Stimulated activated CD8-positive, alpha-beta memory T cell treated with anti-CD3 and anti-CD28 coated beads, Interleukin-12 subunit alpha, Interleukin-12 subunit beta, amount 100 ng/mL, for 24 hours (primary cell): Measurements from ENCODE around the gene ACVR1.

Experiments
- DNase-seq: peaks from one replicate; pipeline ENCODE4 v3.0.0-alpha.2; 2020; ENCODE audit errors: extremely low read depth

Gene ACVR1

DNA sequence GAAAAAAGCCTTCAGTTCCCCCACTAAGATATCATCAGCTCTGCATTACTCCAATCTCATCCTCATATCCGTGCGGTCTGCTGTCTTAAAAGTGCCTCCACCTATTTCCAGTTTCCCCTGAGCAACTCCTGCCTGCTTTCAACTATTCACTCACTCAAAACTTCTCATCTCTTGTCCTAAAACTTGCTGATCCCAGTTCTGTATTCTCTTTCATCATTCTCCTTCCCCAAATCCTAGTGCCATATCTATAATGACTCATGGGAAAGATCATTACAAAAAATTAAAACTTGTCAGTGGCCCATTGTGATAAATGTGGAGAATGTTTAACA, 20.0 kb downstream of the ACVR1 start:
- DNase-seq: no peak

GRCh38 chr2:157853820-157854219, 22.3 kb downstream of the ACVR1 start:
- DNase-seq: no peak

DNA sequence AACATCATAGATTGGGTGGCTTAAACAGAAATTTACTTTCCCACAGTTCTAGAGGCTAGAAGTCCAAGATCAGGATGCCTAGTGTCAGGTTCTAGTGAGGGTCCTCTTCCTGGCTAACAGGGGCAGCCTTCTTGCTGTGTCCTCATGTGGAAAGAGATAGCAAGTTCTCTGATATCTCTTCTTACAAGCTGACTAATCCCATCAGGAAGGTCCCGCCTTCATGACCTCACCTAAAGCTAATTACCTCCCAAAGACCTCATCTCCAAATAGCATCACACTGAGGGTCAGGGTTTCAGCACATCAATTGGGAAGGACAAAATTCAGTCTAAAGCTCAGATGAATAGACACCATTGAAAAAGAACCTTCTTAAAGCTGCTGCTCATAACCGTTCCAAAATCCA, 22.9 kb downstream of the ACVR1 start:
- DNase-seq: no peak

- no peak for DNase-seq
Measured at GRCh38 chr2:157849591-157849990, 26.5 kb downstream of the ACVR1 start.

DNA sequence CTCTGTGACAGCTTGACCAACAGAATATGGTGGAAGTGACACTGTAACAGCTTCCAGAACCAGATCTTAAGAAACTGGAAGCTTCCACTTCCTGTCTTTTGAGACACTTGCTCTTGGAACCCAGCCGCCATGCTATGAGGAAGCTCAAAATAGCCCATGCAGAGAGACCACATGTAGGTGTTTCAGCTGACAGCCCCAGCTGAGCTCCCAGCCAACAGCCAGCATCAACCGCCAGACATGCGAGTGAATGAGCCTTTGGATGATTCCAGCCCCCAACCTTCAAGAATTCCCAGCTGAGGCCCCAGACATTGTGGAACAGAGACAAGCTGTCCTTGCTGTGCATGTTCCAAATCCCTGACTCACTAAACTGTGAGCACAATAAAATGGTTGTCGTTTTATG, 27.9 kb downstream of the ACVR1 start:
- no peak for DNase-seq

- DNase-seq: no peak
Measured at GRCh38 chr2:157845081-157845480, 31.0 kb downstream of the ACVR1 start.

DNA sequence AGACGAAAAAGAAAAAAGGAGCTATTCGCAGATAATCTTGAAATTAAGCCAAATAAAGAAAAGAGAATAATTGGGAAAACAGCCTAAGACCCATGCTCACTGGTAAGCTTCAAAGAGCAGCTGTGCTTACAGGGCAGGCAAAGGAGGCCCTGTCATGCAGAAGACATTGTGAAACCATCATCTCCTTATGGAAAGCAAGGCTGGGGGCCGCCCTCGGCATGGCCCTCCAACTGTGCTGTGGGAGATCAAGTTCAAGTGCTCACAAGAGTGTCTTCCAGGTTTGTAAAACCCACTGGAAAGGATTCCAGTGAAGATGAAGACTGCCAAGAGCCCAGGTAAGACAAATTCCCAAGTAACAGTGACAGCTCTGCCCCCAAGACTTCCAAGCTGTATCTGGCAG, 32.2 kb downstream of the ACVR1 start:
- DNase-seq: no peak

DNA sequence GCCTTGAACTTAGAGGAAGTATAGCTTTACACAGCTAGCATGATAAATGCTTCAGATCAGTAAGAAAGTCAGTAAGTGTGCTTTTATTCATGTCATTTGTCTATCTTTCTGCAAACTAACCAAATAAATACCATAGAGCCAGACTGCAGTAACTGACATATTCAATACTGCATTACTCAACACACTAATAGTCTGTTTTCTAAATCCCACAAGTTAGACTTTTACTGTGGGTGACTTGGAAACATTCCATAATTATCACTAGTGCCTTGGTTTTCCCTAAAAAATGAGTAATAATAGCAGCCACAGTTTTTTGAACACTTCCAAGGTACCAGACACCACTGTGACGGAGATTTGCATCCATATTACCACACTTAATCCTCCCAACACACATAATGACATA, 33.0 kb downstream of the ACVR1 start:
- DNase-seq: no peak

DNA sequence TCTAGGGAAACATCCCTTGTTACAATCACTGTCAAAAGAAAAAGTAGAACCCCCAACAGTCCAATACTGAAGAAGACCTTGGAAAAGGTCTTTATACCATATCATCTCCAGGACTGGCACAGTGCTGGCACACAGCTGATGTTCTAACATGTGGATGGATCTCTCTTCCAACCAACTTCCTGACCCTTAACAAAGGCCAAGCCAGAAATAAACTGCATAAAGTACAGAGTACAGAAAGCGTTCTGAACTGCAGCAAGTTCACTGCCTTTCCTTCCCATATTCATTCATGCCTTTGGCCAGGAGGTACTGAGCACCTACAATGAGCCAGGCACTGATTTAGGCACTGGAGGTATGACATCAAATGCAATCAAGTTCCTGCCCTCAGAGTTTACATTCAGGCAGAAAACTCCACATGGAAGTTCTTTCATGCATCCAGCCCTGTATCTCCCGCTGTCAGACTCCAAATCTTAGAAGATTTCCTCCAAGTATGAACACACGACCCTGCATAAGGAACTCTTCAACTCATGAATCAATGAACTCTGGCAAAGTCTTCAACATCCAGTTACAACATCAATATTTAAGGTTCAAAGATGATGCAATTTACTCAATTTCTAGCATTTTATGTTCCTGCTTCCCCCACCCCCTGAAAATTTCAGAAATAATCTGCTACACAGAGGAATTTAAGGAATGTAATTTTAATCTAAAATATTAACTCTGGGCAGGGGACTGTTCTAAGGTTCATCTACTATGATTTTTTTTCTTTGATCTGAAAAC, 33.8 kb downstream of the ACVR1 start:
- DNase-seq: no peak

DNA sequence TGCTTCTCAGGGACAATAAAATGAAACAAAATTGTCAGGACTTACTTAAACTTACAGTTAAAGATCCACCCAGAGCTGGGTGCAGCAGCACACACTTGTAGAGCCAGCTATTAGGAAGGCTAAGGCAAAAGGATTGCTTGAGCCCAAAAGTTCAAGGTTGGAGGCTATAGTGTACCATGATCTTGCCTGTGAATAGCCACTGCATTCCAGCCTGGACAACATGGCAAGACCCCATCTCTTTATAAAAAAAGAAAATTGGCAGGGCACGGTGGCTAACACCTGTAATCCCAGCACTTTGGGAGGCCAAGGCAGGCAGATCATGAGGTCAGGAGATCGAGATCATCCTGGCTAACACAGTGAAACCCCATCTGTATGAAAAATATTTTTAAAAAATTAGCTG, 34.6 kb downstream of the ACVR1 start:
- DNase-seq: no peak

DNA sequence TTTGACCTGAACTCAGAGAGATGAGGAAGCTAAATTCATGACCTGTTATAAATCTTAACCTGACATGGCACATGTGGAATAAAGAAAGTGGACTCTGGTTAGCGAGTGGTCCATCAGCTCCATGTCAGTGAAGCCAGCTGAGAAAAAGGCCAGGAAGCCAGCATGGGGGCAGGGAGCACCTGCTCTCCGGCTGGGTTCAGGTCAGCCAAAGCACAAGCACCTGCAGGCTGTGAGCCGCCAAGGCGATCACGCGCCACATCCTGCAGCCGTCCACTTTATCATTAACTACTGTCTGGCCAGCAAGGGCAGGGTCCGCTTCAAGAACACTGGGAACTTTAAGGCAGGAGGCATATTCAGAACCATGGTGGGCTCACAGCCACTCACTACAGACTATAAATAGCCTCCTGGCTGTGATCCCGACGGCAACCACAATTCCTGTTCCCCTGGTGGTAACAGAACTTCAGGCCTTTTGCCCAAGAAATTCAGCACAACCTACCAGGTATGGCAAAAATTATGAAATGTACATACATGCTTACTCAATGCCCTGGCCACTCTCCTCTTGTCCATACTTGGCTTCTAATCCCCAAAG, 35.5 kb downstream of the ACVR1 start:
- no peak for DNase-seq

- no peak for DNase-seq
Measured at GRCh38 chr2:157839822-157840221, 36.3 kb downstream of the ACVR1 start.

GRCh38 chr2:157839162-157839801, 36.8 kb downstream of the ACVR1 start:
- DNase-seq: no peak

DNA sequence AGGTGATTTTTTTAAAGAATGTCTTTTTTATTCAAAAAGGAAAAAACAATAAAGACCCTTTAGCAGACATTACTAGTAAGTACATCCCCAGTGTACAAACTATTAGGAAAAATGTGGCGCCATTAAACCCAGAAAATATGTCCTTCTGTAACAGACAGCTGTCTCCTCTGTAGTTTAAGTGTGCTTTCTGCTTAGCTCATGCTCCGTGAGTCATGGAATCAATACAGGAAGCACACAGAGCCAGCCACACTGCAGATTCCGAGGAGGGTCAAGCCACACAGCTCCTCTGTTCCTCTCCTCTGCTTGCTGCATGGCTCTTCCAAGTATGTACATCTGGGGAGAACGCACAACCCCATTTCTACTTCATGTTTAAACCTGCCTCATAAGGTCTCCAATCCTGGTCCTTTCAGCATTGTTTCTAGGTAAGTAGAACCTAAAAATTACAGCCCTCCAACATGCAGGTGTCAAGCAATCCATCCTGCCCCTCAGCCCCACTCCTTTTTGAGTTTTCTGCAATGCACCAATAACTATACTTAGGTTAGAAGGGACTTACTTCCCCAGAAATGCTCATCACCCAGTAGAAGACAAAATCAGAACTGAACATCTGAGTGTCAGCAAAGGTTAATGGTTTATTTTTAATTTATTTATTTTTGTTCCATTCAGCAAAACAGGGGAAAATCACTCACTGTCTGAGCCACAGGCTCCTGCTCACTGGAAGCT, 37.5 kb downstream of the ACVR1 start:
- DNase-seq: no peak

DNA sequence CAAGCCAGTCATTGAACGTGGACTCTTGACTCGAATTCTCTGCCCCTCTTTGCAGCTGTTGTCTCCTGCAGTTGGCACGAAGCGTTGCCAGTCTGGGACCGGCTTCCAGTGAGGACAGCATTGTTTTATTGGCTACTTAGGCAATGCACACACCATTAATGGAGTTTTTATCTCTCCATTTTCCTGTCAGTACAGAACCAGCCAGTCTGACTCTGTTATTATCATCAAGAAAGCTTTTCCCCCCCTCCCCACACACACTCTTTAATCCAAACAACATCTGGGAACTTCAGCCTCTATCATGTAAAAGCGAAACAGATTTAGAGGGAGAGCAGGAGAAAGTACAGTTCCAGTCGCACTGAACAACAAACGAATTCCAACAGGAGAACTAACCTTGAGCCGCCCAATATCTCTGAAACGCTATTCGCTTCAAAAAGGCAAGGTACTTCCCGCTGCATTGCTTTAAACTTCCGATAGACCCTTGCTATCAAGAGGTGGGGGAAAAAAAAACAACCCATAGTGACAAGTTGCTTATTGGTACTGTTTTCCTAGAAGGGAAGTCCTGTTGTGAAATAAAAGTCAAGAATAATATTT, 38.2 kb downstream of the ACVR1 start:
- DNase-seq: no peak

DNA sequence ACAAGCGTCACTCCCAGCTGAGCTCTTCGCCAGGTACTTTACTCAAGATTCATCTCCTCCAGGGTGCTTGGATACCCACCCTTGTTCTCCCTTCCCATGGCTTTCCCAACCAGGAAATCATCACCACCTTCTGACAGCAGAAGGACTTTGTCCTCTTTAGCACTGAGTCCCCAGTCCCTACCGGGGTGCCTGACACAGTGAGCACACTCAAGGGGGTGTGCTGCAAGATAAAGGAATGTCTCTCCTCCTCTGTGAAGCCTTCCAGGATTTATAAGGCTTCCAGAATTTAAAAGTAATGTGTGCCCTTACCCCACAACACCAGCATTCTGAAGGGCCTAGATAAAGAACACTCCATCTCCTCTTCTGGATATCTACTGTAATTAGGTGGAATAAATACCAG, 39.6 kb downstream of the ACVR1 start:
- no peak for DNase-seq

DNA sequence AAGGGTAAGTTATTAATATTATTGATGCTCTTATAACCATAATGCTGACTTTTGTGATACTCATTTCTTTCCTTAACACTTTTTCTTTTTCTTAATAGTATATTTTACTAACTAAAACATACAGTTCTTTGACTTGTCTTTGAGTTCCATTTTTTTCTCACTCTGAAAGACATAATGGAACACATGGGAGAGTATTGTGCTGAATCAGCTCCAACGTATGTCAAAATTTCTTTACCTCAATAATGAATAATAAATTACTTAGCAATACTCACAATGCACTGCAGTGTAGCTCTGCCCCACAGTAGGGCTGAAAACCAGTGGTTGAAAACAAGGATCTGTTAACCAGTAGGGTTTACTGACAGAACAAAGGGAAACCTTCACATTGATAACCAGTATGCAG, 40.7 kb downstream of the ACVR1 start:
- DNase-seq: no peak

DNA sequence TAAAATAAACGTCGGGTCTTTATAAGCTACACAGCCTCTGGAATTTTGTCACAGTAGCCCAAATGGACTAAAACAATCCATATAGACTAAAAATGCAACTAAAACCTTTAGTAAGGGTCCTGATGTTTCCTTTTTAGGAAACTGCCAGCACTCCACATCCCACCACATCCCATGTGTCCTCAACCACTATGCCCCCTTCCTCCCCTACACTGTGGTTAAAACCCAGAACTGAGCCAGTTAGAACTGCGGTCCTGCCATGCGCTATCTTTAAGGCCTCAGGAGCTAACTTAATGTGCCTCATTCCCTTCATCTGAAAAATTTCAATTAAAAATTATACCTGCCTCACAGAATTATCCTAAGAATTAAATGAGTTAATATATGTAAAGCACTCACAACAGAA, 41.1 kb downstream of the ACVR1 start:
- DNase-seq: no peak

DNA sequence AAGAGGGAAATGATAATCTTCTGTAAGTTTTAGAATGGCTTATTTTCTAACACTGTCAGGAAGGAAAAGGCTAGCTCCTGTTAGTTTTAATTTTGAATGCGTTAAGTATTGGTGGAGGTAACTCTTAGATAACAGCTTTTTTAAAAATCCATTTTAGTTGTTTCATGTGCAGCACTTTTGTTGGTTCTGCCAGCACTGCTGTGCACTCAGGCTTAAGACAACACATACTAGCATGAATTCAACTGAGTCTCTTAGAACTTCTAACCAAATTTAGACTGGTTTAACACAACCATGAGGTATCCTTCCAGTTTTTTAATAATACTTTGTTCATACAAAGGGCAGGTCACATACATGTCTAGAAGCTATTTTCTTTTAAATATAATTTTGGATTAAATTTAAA, 42.4 kb downstream of the ACVR1 start:
- DNase-seq: no peak

DNA sequence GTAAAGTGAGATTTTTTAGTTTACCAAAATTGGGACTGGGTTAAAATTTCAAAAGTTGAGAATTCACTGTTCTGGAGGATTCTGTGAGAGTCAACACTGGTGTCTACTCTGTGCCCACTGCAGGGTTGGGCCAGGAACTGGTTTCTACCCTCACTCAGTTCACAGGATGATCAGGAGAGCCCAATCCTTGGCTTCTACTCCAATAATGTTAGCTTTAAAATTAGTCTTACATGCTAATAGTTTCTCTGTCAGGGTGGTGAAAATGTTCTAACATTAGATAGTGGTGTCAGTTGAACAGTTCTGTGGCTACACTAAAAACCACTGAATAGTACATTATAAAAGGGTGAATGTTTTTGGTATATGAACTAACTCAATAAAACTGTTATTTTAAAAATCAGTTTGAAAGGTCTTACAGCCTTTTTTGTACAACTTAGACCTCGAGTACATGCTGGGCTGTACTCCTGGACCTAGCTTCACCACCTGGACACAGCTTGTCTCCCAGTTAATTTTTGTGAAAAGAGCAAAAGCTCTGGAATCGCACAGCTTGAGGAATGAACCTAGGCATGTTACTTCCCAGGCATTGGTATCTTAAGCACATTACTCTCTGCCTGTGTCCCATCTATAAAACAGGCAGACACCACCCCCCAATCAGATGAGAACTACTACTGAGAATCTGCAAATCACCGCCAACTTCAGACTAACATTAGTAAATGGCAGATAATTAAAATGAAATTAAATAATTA, 44.4 kb downstream of the ACVR1 start:
- no peak for DNase-seq

DNA sequence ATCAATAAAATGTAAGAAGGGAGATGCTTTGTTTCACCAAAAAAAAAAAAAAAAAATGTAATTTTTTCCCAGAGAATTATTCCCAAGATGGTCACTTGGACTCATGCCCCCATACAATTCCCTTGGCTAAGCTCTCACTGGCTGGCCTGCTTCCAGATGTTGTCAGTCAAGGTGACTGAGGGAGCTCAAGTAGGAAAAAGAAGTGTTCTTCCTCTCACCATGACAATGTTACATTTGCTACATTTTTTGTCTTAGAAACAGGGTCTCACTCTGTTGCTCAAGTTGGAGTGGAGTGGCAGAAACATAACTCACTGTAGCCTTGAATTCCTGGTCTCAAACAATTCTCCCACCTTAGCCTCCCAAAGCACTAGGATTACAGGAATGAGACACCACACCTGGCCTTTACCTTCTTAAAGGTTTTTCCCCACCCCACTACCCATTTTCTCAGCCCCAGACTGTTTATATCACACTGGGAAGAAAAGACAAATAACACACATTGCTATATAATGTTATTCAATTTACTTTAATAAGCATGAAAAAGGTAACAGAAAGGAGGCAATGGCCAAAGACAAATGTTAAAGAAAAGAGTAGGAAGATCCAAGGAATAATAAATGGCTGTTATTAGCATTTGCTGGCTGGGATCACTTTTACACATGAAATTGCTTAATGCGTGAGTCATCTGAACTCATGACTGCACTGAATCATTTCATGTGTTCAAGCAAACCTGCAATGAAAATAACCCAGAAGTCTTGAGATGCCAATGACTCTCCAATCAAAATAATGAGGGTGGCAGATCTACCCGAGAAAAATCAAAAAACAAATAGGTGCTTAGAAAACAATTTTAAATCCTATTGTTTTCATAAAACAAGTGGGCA, 45.2 kb downstream of the ACVR1 start:
- DNase-seq: no peak
